ENCODE results near the gene TNIK. TPM values are rescaled to one million over a fixed set of nuclear protein-coding genes. Genes with fewer than 3 reads are reported as not detected.

Gene TNIK
- total RNA-seq: 6.6 and 17.0 TPM in 2 replicates

DNA sequence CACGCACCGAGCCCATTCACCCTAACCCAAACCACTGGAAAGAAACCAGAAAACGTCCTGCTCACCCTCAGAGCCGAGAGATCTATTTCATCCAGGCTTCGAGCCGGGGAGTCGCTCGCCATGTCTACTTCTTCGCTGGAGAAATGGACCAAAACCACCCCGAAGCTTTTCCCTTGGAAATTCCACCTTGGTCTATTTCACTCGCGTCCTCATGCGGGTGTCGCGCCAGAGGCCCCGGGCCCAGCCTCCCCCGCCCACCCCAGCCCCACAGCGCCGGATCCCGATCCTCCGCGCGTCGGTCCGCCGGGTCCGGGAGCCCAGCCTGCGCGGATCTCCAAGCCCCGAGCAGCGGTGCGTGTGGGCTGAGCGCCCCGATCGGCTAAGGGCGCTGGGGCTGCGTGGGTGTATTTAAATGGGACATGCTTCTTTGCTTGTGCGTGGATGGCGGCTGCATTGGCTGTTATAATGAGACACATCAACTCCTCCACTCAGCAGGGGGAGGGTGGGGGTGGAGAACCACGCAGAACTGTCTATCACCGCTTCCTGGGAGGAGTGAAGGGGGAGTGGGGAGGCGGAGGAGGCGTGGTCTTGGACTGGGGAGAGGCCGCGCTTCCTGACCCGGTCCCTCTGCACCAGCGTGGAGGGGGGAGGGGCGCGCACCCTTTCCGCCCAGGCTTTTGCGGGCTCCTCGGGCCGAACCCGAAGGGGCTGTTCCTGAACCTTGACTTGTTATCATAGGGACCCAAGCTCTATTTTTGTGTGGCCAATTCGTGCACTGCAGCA is at the start of gene TNIK:
TSS of gene TNIK (minus strand) at position 464 of the 783 bp plus-strand sequence. CDS start at position 122, 342 bp downstream.
- DNase-seq (ENCODE audit: low read depth): peak; percentile 78
- TF ChIP-seq, protein P1, sequence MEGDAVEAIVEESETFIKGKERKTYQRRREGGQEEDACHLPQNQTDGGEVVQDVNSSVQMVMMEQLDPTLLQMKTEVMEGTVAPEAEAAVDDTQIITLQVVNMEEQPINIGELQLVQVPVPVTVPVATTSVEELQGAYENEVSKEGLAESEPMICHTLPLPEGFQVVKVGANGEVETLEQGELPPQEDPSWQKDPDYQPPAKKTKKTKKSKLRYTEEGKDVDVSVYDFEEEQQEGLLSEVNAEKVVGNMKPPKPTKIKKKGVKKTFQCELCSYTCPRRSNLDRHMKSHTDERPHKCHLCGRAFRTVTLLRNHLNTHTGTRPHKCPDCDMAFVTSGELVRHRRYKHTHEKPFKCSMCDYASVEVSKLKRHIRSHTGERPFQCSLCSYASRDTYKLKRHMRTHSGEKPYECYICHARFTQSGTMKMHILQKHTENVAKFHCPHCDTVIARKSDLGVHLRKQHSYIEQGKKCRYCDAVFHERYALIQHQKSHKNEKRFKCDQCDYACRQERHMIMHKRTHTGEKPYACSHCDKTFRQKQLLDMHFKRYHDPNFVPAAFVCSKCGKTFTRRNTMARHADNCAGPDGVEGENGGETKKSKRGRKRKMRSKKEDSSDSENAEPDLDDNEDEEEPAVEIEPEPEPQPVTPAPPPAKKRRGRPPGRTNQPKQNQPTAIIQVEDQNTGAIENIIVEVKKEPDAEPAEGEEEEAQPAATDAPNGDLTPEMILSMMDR (IDR thresholded peaks at IDR 0.05; ENCODE audit: insufficient read depth, low read length, poor library complexity, severe bottlenecking): peak; percentile 21

DNA sequence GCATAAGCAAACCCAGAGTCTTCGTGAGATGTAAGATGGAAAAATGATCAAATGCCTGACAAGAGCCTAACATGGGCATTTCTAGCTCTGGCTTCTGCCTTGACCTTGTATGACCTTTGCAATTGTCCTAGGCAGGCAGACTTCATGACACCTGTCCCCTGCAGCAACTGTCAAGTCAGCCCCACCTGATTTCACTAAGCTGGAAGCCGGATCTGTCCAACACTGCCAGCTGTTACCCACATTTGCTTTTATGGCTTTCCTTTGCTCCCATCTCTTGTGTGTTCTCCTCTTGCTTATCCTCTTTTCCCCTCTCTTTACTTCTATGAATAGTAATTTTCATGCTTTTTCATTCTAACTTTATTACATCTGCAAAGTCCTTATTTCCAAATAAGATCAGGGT is 48.5 kb upstream of the TNIK start:
- no peak for DNase-seq (ENCODE audit: low read depth)
- Histone ChIP-seq H3K36me3 (ENCODE audit: control insufficient read depth, insufficient read depth, low read length) (no peaks in the 10 kb centered on the region), H3K27me3 (ENCODE audit: control insufficient read depth, insufficient read depth, low read length) (no peaks in the 10 kb centered on the region), H3K4me3 (ENCODE audit: low read depth, low read length) (no peak overlapping the region)
- TF ChIP-seq, protein P1 (IDR thresholded peaks at IDR 0.05; ENCODE audit: insufficient read depth, low read length, poor library complexity, severe bottlenecking): no peak

More for the DNA sequence above, at the start of gene TNIK:
- no peaks in the 10 kb centered on the region for H3K36me3 ChIP-seq (ENCODE audit: control insufficient read depth, insufficient read depth, low read length)
- H3K4me3 ChIP-seq (ENCODE audit: low read depth, low read length): peak within 1 kb of the TSS; percentile 77
- H3K27me3 ChIP-seq (ENCODE audit: control insufficient read depth, insufficient read depth, low read length): no peaks in the 10 kb centered on the region

DNA sequence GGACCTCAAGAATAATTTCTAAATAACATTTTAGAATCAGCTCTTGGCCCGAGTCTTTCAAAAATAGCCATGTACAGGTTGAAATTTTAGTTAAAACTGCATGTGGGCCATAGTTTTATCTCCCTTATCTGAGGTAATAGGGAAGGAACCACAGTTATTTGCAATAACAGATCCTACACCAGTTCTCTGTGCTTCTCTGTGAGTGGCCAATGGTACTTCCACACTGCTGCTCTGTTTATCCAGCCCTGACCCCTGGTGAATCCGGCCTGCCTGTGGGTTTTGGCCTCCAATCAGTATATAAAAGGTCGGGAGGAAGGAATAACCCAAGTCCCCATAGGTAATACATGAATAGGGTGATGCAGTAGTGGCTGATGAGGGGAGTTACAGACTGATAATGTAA is 48.0 kb upstream of the TNIK start:
- H3K4me3 ChIP-seq (ENCODE audit: low read depth, low read length): no peak overlapping the region
- DNase-seq (ENCODE audit: low read depth): no peak
- no peaks in the 10 kb centered on the region for H3K27me3 ChIP-seq (ENCODE audit: control insufficient read depth, insufficient read depth, low read length)
- TF ChIP-seq, protein P1 (IDR thresholded peaks at IDR 0.05; ENCODE audit: insufficient read depth, low read length, poor library complexity, severe bottlenecking): no peak
- no peaks in the 10 kb centered on the region for H3K36me3 ChIP-seq (ENCODE audit: control insufficient read depth, insufficient read depth, low read length)

DNA sequence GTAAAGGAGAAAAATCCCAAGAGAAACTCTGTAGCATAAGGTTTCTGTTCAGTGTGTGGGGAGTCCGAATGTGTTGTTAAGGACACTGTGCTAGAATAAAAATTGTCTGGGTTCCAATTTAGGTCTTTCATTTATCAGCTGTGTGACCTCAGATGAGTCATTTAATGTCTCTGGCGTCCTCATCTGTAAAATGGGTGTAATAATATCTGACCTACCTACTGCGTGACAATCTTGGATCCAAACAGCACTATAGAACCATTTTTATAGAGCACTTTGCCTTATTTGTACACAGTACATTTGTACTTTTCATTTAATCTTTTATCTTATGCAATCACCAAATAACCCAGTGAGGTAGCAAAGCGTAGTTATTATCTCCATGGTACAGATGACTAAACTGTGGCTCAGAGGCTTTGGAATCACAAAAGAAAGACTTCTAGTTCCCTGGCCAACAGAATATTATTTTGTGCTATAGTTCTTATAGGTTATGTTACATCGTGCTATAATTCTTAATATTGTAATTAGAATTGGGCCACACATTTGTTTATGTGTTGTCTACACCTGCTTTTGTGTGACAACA is 46.6 kb upstream of the TNIK start:
- H3K27me3 ChIP-seq (ENCODE audit: control insufficient read depth, insufficient read depth, low read length): no peaks in the 10 kb centered on the region
- TF ChIP-seq, protein P1 (IDR thresholded peaks at IDR 0.05; ENCODE audit: insufficient read depth, low read length, poor library complexity, severe bottlenecking): no peak
- H3K36me3 ChIP-seq (ENCODE audit: control insufficient read depth, insufficient read depth, low read length): no peaks in the 10 kb centered on the region
- no peak for DNase-seq (ENCODE audit: low read depth)
- H3K4me3 ChIP-seq (ENCODE audit: low read depth, low read length): no peak overlapping the region

DNA sequence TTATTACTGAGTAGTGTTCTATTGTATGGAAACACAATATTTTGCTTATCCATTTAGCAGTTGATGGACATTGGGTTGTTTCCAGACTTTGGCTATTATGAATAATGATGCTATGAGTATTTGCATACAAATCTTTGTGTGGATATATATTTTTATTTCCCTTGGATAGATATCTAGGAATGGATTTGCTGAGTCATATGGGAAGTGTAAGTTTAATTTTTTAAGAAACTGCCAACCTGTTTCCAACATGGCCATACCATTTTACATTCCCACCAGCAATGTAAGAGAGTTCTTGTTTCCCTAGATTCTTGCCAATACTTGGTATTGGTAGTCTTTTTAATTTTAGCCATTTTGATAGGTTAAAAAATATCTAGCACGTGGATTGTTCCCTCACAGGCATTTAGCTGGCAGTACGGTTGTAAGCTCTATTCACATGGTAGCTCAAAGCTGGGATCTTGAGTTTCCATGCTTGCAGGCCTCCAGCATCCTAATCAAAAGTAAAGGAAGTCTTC is 45.7 kb upstream of the TNIK start:
- Histone ChIP-seq H3K4me3 (ENCODE audit: low read depth, low read length) (no peak overlapping the region), H3K27me3 (ENCODE audit: control insufficient read depth, insufficient read depth, low read length) (no peaks in the 10 kb centered on the region), H3K36me3 (ENCODE audit: control insufficient read depth, insufficient read depth, low read length) (no peaks in the 10 kb centered on the region)
- TF ChIP-seq, protein P1 (IDR thresholded peaks at IDR 0.05; ENCODE audit: insufficient read depth, low read length, poor library complexity, severe bottlenecking): no peak
- no peak for DNase-seq (ENCODE audit: low read depth)

Measured in kidney epithelial cell (primary cell).